ENCODE results near the gene TRUB2.

DNA sequence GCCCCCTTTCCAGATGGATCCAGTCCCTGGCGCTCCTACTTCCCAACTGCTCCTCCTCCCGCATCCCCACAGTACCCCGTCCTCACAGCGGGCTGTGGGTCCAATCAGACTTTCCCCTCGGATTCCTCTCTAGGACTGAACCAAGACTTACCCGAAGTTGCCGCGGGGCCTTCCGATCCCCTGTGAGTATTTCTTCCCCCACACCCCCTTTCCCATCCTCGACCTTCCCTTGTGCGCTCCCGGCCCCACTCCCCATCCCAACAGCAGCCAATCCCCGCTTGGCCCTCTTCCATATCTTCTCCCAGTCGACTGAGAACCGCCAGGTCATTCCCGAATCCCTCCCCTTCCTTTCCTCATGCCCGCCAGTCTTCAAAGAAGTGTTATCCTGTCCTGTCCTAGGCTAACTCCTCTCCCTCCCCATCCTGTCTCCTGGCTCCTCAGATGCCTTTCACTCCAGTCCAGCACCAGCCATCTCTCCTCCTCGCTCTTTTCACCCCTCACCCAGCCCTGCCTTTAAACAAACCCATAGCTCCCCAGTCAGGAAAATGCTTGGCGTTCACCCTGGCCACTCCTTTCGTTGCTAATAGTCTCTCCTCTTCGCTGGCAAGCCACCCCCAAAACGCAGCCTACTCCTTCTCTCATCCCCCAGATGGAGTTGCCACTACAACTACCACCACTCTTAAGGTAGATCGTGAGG is 45.5 kb downstream of the TRUB2 start:
- TF ChIP-seq, protein P1, sequence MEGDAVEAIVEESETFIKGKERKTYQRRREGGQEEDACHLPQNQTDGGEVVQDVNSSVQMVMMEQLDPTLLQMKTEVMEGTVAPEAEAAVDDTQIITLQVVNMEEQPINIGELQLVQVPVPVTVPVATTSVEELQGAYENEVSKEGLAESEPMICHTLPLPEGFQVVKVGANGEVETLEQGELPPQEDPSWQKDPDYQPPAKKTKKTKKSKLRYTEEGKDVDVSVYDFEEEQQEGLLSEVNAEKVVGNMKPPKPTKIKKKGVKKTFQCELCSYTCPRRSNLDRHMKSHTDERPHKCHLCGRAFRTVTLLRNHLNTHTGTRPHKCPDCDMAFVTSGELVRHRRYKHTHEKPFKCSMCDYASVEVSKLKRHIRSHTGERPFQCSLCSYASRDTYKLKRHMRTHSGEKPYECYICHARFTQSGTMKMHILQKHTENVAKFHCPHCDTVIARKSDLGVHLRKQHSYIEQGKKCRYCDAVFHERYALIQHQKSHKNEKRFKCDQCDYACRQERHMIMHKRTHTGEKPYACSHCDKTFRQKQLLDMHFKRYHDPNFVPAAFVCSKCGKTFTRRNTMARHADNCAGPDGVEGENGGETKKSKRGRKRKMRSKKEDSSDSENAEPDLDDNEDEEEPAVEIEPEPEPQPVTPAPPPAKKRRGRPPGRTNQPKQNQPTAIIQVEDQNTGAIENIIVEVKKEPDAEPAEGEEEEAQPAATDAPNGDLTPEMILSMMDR (IDR thresholded peaks at IDR 0.05), result no peak
- TF ChIP-seq POLR2A (IDR thresholded peaks at IDR 0.05), result no peak
